GM21367 (cell line): ENCODE measurements around the gene COL25A1.
"Not testable (repeated sequence)": the region's sequence is repeated elsewhere in the genome, so short reads cannot be mapped to it uniquely, and the experiment has no call there.

Source experiments
- ATAC-seq: cut with Tn5 transposase; IDR thresholded peaks from one replicate; pipeline ENCODE4 v1.9.1; 2021; ENCODE audit not compliant: unreplicated experiment

COL25A1 gene

DNA sequence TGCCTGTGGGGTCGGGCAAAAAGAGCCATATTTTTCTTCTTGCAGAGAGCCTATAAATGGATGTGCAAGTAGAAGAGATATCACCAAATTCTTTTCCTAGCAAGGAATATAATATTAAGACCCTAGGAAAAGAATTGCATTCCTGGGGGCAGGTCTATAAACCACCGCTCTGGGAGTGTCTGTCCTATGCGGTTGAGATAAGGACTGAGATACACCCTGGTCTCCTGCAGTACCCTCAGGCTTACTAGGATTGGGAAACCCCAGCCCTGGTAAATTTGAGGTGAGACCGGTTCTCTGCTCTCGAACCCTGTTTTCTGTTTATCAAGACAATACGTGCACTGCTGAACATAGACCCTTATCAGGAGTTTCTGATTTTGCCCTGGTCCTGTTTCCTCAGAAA is 280.8 kb downstream of the COL25A1 start:
- not testable (repeated sequence) for ATAC-seq

DNA sequence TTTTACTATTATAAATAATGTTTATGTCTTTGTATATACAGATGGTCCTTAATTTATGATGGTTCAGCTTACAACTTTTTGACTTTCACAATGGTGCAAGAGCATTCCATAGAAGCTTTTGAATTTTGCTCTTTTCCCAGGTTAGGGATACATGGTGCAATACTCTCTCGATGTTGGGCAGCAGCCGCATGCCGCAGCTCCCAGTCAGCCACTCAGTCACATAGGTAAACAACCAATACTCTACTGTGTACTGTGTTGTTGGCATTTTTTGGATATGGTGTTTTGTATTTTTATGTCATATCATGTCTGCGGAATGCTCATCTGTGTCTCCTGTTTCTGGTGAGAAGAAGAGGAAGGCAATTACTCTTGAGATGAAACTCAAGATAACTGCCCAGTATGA is 281.6 kb downstream of the COL25A1 start:
- ATAC-seq = no peak

DNA sequence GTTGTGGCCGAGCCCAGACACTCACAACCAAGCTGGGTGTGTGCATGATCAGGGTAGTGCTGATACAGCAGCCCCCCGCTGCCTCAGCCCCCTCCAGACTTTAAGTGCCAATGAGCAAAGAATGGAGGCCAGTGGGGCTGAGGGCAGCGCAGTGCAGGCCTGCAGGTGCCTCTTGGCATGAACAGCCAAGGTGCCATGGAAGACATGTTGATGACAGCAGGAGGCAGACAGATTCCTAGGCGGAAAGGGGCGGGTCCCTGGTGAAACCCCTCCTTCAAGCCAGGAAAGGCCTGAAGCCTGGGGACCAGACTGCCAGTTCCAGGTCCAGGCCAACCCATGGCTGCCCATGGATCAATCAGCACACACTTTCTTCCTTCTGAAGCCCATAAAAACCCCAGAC is 286.3 kb downstream of the COL25A1 start:
- ATAC-seq = no peak

DNA sequence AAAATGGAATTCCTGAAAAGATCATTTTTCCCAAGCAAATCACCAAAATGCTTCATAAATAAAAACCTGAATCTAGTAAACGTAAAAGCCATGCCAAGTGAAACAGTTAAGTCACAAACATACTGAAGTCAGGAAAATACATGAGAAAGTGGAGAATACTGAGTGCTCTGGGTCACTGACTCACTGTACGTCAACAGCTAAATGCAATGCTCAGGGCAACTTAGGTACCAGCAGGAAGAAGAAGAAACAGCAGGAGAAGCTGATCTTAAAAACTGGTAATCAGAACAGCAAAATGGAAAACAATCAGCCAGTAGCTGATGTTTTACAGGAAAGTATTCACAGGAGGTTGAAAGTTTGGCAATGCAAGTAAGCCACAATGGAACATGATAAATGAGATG is 287.0 kb downstream of the COL25A1 start:
- no peak for ATAC-seq

DNA sequence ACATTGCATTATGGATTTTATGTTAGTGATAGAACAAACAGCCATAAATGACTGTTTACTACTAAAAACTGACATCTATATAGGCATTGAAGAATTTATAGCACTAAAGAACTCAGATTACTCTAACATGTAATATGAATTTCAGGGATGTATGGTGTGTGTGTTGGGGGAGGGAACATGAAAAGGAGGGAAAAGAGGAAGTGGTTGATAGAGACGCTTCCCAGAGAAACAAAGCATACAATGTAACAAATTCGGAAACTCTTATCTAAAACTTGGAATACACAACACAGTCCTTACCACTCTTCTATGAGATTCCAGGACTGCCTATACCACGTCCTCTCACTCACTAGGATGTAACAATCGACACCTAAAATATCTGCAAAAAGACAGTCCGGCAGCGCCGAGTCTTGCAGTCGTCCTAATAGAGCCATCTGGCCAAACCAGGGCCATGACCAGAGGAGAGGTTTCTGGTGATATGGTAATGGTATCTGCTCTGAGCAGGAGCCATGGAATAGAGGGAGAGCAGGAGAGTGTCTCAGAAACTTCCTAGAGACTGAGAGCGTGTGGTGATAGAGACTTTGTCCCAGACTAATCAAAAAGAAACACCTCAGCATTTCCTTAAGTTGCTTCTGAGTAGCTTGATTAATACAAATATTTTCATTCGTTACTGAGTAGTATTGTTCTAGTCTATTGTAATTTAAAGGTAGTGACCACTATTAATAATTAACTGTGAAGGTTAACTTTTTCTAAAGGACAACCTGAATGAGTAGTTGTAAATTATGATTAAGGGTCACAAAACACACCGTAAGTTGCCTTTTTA is 287.7 kb downstream of the COL25A1 start:
- ATAC-seq = no peak

DNA sequence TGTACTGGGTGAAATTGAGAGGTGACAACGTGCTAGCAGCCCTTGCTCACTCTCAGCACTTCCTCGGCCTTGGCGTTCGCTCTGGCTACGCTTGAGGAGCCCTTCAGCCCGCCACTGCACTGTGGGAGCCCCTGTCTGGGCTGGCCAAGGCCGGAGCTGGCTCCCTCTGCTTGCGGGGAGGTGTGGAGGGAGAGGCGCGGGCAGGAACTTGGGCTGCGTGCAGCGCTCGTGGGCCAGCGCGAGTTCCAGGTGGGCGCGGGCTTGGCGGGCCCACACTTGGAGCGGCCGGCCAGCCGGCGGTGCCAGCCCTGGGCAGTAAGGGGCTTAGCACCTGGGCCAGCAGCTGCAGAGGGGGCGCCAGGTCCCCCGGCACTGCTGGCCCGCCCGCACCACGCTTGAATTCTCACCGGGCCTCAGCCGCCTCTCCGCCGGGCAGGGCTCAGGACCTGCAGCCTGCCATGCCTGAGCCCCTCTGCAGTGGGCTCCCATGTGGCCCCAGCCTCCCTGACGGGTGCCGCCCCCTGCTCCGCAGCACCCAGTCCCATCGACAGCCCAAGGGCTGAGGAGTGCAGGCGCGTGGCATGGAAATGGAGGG is 290.1 kb downstream of the COL25A1 start:
- no peak for ATAC-seq

DNA sequence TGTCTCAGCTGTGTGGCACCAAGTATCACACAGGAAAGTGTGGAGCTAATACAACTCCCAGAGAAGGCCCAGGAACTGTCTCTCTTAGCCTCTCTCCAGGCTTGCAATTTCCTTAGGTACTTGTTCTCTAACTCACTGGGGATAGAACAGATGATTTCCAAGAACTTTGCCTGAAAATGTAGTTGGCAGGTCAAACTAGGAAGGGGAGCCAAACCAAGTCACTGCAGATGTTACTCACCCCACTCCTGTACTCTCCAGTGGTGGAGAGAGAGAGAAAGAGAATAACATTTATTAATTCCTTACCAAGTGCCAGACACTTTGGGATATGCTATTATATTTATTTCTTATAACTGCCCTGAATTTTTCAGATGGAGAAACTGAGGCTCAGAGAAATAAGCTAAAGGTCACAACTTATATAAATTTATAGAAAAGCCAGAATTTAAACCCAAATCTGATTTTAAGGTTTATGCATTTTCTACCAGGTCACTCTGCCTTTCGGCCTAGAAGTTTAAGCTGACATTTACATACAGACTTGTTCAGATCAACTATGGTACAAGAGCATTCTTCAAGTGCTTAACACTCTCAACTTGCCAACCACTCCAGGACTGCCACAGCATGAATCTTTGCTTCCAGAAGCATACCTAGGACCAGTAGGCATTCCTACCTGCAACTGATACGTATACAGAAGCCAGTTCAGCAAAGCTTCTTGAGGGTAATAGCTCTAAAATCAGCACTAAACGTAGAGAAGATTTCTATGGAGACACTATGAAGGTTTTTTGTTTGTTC is 291.0 kb downstream of the COL25A1 start:
- no peak for ATAC-seq

DNA sequence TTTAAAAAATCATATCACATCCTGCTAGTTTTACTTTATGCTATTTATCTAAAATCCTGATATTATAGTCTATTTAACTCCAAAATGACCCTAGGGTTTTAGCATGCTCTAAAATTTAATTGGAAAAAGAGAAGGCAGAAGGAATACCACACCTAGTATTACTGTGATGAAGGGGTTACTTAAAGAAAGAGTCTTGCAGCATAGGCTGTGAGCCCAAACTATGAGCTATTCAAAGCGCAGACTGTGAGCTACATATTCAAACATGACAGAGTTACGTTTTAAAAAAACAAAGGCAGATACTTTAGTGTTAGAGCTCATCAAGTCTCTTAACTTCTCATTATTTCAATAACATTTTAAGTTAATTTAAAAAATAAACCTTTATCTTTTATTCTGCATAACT is 291.9 kb downstream of the COL25A1 start:
- no peak for ATAC-seq

DNA sequence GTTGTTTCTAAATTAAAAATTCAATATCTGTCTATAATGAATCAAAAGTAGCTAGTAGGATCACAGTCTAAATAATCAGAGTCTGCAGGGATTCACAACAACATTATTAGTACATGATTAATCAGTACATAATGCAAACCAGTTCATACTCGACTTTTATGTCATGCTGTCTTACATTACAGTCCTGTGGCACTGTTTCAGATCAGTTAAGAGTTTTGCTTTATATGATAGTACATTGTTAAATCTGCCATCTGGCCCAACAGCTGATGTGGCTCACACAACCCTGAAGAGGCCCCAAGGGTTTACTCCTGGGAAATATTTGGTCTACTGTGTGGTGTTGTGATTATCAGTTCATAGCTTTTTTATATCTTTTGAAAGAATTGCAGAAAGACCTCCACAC is 292.5 kb downstream of the COL25A1 start:
- no peak for ATAC-seq

DNA sequence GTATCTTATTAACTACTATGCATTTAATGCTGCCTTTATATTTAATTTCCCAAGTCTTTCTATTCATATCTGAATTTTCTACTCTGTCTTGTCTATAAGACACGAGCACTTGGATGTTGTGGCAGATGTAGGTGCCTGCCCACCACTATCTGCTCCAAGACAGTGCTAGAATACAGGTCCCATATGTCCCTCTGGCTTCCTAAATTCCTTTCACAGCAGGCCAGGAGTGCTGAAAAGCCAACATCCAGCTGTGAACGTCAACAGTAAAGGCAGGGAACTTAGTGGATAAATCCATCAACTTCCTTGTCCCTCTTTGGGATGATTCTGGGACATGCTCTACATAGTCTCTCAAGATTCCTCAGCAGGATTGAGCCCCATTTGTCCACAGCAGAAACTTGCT is 294.5 kb downstream of the COL25A1 start:
- no peak for ATAC-seq

DNA sequence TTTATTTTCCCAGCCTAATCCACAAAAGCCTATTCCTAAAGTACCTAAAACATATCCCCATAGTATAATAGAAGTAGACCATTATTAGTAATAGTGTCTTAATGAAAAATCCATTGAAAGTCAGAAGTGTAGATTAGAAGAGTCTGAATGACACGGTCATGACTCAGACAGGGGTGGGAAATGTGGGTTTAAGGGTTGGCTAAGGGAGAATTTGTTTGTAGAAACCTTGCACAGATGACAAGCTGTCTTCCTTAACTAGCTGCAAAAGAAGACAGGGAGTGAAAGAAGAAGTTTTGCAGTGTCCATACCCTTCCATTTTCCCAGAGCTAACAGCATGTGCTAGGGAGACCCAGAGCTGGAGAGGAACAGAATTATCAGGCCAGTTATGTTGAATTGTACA is 296.9 kb downstream of the COL25A1 start:
- ATAC-seq = no peak

DNA sequence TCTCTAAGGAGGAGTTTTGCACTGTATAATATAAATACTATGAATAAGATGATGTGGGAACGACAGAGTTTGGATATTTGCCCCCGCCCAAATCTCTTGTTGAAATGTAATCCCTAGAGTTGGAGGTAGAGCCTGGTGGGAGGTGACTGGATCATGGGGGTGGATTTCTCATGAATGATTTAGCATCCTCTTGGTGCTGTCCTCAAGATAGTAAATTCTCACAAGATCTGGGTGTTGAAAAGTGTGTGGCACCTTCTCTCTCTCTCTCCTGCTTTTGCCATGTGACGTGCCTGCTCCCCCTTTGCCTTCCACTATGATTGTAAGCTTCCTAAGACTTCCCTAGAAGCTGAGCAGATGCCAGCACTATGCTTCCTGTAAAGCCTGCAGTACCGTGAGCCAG is 298.0 kb downstream of the COL25A1 start:
- ATAC-seq = no peak

DNA sequence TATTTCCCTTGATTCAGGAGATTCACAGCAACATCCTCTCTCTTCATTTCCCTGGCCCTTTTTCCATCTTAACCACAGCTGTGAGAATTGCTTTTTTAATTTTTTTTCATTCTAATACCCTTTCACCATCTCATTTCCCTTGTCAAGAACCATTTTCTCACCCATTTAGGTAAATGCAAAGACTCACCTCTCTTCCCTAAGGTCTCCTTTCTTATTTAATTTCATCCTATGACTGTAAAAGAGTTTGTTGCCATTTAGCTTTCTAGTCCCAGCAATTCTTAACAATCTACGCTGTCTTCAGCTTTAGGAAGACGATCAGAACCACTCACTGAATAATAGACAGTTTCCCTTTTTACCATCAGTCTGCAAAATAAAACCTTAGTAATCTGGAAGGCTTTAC is 298.5 kb downstream of the COL25A1 start:
- ATAC-seq = no peak

DNA sequence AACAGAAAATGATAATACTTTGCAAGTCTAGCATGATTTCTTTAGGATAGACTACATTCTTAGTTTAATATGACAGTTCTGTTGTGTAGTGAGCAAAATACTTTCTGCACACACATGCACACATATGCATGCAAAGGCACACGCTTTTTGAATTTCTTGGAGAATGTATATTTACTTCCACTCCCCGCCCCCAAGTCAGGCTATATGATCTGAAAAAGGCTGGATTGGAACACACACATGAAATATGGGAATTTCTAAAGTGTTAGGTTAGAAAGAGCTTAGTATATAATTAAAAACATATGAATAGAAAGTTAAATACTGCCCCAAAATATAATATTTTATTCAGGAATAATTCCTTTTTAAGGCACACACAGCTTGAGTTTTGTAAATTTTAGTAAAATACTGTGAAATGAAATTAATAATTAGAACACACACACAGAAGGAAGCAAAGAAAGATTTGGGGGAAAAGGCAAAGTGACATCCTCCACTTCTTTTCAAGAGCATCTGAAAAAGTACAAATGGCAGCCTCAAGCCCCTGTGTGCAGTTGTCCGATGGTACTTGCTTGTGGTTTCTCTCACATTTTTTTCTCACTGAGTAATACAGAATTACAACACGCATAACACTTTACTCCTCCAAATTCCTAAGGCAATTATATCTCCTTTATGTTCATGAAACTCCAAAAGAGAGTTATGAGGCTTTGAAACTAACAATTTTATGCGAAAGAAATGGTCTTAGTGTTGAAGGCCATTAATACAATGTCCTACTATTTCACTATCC is 310.7 kb downstream of the COL25A1 start:
- no peak for ATAC-seq

DNA sequence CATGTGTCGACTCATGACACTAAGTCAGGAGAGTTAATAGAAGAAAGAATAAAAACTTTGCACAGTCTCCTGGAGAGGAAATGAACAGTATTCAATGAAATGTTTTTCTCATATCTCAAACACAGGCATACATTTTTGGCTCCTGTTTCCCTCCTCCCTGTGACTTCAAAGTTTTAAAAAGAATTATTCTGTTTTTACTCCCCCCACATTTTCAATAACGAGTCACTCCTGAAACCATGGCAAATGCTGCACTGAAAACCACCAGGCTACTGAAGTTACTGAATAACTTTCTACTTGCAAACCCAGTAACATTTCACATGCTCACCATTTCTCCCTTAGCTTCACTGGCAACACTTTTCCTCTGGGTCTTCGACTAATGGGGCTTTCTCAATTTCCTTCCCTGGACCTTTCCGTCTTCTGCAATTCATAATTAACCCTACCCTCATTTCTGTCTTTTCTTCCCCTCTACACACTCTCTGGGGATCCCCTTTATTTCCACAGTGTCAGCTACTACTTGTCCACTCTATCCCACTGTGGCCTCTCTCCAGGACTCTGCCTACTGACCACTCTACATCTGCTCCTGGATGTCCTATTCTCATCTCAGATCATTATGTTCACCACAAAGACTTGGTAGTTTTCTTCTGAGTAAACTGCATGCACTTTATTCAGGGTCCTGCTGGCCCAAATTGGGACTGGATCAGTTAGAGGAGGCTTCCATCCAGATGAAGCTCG is 313.8 kb downstream of the COL25A1 start:
- no peak for ATAC-seq

DNA sequence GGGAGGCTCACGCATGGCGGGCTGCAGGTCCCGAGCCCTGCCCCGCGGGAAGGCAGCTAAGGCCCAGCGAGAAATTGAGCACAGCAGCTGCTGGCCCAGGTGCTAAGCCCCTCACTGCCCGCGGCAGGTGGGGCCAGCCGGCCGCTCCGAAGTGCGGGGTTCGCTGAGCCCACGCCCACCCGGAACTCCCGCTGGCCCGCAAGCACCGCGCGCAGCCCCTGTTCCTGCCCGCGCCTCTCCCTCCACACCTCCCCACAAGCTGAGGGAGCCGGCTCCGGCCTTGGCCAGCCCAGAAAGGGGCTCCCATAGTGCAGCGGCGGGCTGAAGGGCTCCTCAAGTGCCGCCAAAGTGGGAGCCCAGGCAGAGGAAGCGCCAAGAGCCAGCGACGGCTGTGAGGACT is 318.0 kb downstream of the COL25A1 start:
- ATAC-seq = not testable (repeated sequence)

DNA sequence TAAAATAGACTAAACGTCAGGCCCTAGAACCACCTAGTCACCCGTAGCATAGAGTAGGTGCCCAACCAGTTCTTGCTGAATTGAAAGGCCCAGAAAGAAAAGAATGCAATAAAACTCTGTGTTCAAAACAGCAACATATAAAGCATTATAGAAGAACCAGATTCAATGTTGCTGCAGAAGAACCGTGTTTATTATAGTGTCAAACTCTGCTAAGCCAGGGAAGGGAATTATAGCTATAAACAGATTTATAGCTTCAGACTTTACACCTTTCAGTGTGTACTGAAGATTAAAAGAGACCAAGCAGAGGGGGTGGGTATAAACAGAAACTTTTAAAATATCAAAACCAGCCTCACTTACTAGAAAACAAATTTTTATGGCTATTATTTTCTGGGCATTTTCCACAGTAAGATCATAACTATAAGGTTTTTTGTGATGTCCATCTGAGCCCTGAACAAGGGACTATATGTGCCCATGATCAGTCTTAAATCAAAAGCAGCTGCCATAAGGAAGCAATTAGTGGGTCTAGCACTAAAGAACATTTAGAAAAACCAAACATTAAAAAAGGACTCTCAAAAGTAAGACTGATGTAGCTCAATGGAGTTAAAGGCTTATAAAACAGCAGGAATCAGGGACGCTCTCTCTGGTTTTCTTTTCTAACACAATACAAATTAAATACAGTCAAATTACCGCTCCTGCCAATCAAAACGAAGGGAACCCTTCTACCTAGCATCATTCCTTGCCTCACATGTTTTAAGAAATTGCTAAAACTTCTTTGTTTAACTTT is 319.9 kb downstream of the COL25A1 start:
- no peak for ATAC-seq

DNA sequence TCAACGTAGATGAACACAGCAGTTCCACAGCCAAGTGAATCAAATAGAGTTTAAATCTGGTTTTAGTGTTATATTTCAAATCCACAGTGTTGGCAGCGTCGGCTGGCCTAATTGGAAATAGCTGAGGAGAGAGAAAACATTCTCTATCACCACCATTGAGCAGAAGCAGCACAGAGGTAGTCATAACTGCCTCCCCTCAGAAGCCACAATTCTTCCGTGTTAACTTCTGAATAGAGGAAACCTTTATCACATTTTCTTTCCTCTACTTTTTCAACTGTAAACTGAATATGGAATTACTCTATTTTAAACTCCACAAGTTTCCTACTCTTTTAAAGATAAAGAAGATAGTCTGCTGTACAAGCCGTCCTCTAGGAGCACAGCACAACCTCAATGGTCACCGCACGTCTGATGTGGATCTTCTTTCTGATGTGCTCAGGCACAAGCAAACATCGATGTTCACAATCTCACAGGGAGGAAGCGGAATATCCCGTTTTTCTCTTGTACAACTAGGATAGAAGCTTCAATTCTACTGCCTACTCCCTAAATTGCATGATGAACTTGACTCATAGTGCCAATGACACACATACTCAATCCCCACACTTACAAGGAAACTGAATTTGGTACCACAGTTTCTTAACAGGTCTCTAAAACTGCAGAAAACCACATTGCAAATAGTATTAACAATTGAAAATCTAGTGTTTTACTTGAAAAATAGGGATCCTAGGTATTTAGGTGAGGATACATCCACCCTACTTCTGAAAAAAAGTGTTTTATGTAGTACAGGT is 321.8 kb downstream of the COL25A1 start:
- ATAC-seq = no peak

DNA sequence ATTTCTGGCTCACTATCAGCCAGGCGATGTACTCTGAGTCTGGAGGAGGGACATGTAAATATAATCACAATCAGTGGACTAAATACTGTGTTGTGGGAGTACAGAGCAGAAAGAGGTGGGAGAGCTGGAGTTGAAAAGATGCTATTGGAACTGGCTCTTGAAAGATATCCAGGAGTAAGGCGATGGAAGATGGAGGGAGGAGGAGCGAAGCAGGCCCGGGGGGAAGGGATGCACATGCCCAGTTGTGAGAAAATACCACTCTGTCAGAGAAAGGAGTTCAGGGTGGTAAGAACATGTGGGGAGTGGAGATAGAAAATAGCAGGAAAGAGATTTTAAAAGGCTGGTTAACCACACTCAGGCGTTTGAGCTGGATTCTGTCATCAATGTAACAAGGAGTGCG is 322.7 kb downstream of the COL25A1 start:
- no peak for ATAC-seq
